Measurements from ENCODE around the gene SAXO1. TPM values are rescaled to one million over a fixed set of nuclear protein-coding genes. Genes with fewer than 3 reads are reported as not detected.
"Not testable (repeated sequence)": the region's sequence is repeated elsewhere in the genome, so short reads cannot be mapped to it uniquely, and the experiment has no call there.

The SAXO1 gene
- total and polyA plus RNA-seq, 4 donors: 0.08 to 0.20 (median 0.13) TPM

DNA sequence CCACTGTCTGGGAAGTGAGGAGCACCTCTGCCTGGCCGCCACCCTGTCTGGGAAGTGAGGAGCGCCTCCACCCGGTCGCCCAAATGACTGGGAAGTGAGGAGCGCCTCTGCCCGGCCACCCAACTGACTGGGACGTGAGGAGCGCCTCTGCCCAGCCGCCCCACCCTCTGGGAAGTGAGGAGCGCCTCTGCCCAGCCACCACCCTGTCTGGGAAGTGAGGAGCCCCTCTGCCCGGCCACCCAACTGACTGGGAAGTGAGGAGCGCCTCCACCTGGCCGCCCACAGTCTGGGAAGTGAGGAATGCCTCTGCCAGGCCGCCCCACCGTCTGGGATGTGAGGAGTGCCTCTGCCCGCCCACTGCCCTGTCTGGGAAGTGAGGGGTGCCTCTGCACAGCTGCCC, 32.9 kb downstream of the SAXO1 start:
- 88% methylated on average over 16 of the region's 16 CpGs for WGBS (ENCODE audit: insufficient coverage)
- Histone ChIP-seq H3K9me3 (ENCODE audit: control insufficient read depth, insufficient read depth, low read length) (peaks cover 5% of the 10 kb centered on the region), H3K4me3 (ENCODE audit: low read depth, low read length) (no peak overlapping the region), H3K36me3 (ENCODE audit: control insufficient read depth, insufficient read depth, low read length) (no peaks in the 10 kb centered on the region), H3K27me3 (ENCODE audit: control insufficient read depth, insufficient read depth, low read length) (no peaks in the 10 kb centered on the region), H3K27ac (ENCODE audit: low read depth, low read length) (no peak overlapping the region), H3K4me1 (ENCODE audit: control insufficient read depth, insufficient read depth, low read length) (no peaks in the 10 kb centered on the region)
- DNase-seq (ENCODE audit: low read depth in 4 of 6, low spot score in 6 of 6): no peak

DNA sequence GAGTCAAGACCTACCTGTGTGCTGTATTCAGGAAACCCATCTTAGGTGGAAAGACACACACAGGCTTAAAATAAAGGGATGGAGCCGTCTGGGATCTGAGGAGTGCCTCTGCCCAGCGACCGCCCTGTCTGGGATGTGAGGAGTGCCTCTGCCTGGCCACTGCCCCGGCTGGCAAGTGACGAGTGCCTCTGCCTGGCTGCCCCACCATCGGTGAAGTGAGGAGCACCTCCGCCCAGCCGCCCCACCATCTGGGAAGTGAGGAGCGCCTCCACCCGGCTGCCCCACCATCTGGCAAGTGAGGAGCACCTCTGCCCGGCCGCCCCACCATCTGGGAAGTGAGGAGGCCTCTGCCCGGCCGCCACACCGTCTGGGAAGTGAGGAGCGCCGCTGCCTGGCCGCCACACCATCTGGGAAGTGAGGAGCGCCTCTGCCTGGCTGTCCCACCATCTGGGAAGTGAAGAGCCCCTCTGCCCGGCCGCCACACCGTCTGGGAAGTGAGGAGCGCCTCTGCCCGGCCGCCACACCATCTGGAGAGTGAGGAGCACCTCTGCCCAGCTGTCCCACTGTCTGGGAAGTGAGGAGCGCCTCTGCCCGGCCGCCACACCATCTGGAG, 33.7 kb downstream of the SAXO1 start:
- peaks cover 5% of the 10 kb centered on the region for H3K9me3 ChIP-seq (ENCODE audit: control insufficient read depth, insufficient read depth, low read length)
- 96% methylated on average over 24 of the region's 28 CpGs for WGBS (ENCODE audit: insufficient coverage)
- H3K4me3 ChIP-seq (ENCODE audit: low read depth, low read length): no peak overlapping the region
- H3K36me3 ChIP-seq (ENCODE audit: control insufficient read depth, insufficient read depth, low read length): no peaks in the 10 kb centered on the region
- peaks cover 4% of the 10 kb centered on the region for H3K4me1 ChIP-seq (ENCODE audit: control insufficient read depth, insufficient read depth, low read length)
- DNase-seq (ENCODE audit: low read depth in 4 of 6, low spot score in 6 of 6): no peak
- H3K27ac ChIP-seq (ENCODE audit: low read depth, low read length): no peak overlapping the region
- H3K27me3 ChIP-seq (ENCODE audit: control insufficient read depth, insufficient read depth, low read length): no peaks in the 10 kb centered on the region

DNA sequence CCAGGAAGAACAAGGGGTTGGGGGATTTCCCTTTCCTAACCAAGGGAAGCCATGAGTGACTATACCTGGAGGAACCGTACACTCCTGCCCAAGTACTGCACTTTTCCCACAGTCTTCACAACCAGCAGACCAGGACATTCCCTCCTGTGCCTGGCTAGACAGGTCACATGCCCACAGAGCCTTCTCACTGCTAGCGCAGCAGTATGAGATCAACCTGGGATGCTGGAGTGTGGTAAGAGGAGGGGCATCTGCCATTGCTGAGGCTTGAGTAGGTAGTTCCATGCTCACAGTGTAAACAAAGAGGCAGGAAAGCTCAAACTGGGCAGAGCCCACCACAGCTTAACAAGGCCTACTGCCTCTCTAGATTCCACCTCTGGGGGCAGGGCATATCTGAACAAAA, 35.9 kb downstream of the SAXO1 start:
- H3K4me3 ChIP-seq (ENCODE audit: low read depth, low read length): no peak overlapping the region
- WGBS (ENCODE audit: insufficient coverage): 100% methylated on average over 1 of the region's 2 CpGs
- no peaks in the 10 kb centered on the region for H3K36me3 ChIP-seq (ENCODE audit: control insufficient read depth, insufficient read depth, low read length)
- no peak for DNase-seq (ENCODE audit: low read depth in 4 of 6, low spot score in 6 of 6)
- H3K9me3 ChIP-seq (ENCODE audit: control insufficient read depth, insufficient read depth, low read length): peaks cover 3% of the 10 kb centered on the region
- H3K27ac ChIP-seq (ENCODE audit: low read depth, low read length): no peak overlapping the region
- peaks cover 4% of the 10 kb centered on the region for H3K4me1 ChIP-seq (ENCODE audit: control insufficient read depth, insufficient read depth, low read length)
- H3K27me3 ChIP-seq (ENCODE audit: control insufficient read depth, insufficient read depth, low read length): no peaks in the 10 kb centered on the region

DNA sequence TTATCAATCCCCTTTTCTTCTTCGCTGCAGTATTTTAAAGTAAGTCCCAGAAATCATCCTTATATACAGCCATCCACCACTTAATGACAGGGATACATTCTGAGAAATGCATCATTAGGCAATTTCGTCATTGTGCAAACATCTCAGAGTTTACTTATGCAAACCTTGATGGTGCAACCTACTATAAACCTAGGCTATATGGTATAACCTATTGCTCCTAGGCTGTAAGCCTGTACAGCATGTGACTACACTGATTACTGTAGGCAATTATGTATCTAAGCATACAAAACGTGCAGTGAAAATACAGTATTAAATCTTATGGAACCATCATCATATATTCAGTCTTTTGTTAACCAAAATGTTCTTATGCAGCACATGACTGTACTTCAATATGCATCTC, 36.8 kb downstream of the SAXO1 start:
- no peaks in the 10 kb centered on the region for H3K27me3 ChIP-seq (ENCODE audit: control insufficient read depth, insufficient read depth, low read length)
- no peak for DNase-seq (ENCODE audit: low read depth in 4 of 6, low spot score in 6 of 6)
- no peak overlapping the region for H3K27ac ChIP-seq (ENCODE audit: low read depth, low read length)
- peaks cover 4% of the 10 kb centered on the region for H3K4me1 ChIP-seq (ENCODE audit: control insufficient read depth, insufficient read depth, low read length)
- no peaks in the 10 kb centered on the region for H3K36me3 ChIP-seq (ENCODE audit: control insufficient read depth, insufficient read depth, low read length)
- H3K4me3 ChIP-seq (ENCODE audit: low read depth, low read length): no peak overlapping the region
- peaks cover 3% of the 10 kb centered on the region for H3K9me3 ChIP-seq (ENCODE audit: control insufficient read depth, insufficient read depth, low read length)
- WGBS (ENCODE audit: insufficient coverage): no CpG with 5 or more reads among the region's 3 CpGs

DNA sequence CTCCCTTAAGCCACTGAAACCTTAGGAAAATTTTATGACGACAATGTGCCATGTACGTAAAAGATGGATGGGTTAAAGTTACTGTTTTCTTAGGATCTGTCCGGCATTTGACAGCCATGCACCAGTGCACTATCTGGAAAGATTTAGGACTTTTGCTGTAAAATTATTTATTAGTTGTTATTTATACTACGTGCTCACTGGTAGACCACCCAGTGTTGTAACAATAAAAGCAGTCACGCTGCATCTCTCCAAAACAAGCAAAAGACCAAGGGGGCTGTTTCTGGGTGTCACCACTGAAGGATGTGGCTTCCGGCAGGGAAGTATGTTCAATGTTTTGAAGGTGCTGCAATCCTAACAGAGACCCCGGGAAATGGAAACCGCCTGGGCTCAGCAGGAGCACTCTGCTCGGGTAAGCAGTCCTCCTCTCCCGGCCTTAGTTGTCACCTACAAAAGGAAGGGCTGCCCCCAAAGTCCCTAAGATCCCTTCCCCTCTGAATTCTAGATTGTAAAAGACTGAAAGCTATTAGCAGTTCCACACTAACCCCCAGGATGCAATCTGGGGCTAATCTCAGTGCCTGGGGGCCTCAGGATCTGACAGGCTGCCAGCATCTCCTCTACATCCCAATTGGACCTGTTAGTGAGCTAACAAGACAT, 38.6 kb downstream of the SAXO1 start:
- no peaks in the 10 kb centered on the region for H3K27me3 ChIP-seq (ENCODE audit: control insufficient read depth, insufficient read depth, low read length)
- no peaks in the 10 kb centered on the region for H3K36me3 ChIP-seq (ENCODE audit: control insufficient read depth, insufficient read depth, low read length)
- H3K4me3 ChIP-seq (ENCODE audit: low read depth, low read length): no peak overlapping the region
- H3K4me1 ChIP-seq (ENCODE audit: control insufficient read depth, insufficient read depth, low read length): peaks cover 4% of the 10 kb centered on the region
- peak in 1 of 6 donors; percentile 28 for DNase-seq (ENCODE audit: low read depth in 4 of 6, low spot score in 6 of 6)
- H3K27ac ChIP-seq (ENCODE audit: low read depth, low read length): no peak overlapping the region
- H3K9me3 ChIP-seq (ENCODE audit: control insufficient read depth, insufficient read depth, low read length): peaks cover 2% of the 10 kb centered on the region
- WGBS (ENCODE audit: insufficient coverage): 31% methylated on average over 4 of the region's 10 CpGs

DNA sequence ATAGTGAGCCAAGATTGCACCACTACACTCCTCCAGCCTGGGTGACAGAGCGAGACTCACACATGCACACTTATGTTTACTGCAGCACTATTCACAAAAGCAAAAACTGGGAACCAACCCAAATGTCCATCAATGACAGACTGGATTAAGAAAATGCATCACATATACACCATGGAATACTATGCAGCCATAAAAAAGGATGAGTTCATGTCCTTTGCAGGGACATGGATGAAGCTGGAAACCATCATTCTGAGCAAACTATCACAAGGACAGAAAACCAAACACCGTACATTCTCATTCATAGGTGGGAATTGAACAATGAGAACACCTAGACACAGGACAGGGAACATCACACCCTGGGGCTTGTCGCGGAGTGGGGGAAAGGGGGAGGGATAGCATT, 41.8 kb downstream of the SAXO1 start:
- not testable (repeated sequence) for H3K36me3 ChIP-seq (ENCODE audit: control insufficient read depth, insufficient read depth, low read length); H3K27ac ChIP-seq (ENCODE audit: low read depth, low read length); H3K4me3 ChIP-seq (ENCODE audit: low read depth, low read length); H3K4me1 ChIP-seq (ENCODE audit: control insufficient read depth, insufficient read depth, low read length); H3K9me3 ChIP-seq (ENCODE audit: control insufficient read depth, insufficient read depth, low read length); H3K27me3 ChIP-seq (ENCODE audit: control insufficient read depth, insufficient read depth, low read length); DNase-seq (ENCODE audit: low read depth in 4 of 6, low spot score in 6 of 6)
- WGBS (ENCODE audit: insufficient coverage): 100% methylated on average over 1 of the region's 4 CpGs

DNA sequence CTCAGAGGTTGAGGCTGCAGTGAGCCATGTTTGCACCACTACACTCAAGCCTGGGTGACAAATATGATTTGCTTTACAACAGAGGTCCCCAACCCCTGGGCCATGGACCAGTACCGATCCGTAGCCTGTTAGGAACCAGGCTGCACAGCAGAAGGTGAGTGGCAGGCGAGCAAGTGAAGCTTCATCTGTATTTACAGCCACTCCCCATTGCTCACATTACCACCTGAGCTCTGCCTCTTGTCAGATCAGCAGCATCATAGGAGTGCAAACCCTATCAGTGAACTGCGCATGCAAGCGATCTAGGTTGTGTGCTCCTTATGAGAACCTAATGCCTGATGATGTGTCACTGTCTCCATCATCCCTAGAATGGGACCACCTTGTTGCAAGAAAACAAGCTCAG, 42.5 kb downstream of the SAXO1 start:
- Histone ChIP-seq H3K27me3 (ENCODE audit: control insufficient read depth, insufficient read depth, low read length) (no peaks in the 10 kb centered on the region), H3K4me1 (ENCODE audit: control insufficient read depth, insufficient read depth, low read length) (peaks cover 5% of the 10 kb centered on the region), H3K27ac (ENCODE audit: low read depth, low read length) (no peak overlapping the region), H3K36me3 (ENCODE audit: control insufficient read depth, insufficient read depth, low read length) (no peaks in the 10 kb centered on the region), H3K4me3 (ENCODE audit: low read depth, low read length) (no peak overlapping the region), H3K9me3 (ENCODE audit: control insufficient read depth, insufficient read depth, low read length) (peaks cover 2% of the 10 kb centered on the region)
- no peak for DNase-seq (ENCODE audit: low read depth in 4 of 6, low spot score in 6 of 6)
- WGBS (ENCODE audit: insufficient coverage): 94% methylated on average over 4 of the region's 5 CpGs

DNA sequence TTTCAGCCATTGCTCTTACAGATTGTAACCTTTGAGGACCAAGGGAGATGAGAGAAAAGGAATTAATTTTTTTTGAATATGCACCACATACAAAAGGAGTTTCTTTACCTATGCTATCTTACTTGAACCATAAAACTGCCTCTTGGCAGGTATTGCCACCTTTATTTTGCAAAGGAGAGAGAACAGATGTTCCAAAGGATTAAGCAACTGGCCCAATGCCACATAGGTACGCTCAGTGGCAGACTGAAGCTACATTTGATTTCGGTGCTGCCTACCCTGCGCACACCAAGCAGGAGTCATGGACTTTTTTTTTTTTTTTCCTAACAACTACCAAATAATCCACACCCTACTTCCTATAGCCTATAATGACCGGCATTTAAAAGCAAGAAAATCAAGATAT, 43.1 kb downstream of the SAXO1 start:
- H3K27ac ChIP-seq (ENCODE audit: low read depth, low read length): no peak overlapping the region
- DNase-seq (ENCODE audit: low read depth in 4 of 6, low spot score in 6 of 6): no peak

DNA sequence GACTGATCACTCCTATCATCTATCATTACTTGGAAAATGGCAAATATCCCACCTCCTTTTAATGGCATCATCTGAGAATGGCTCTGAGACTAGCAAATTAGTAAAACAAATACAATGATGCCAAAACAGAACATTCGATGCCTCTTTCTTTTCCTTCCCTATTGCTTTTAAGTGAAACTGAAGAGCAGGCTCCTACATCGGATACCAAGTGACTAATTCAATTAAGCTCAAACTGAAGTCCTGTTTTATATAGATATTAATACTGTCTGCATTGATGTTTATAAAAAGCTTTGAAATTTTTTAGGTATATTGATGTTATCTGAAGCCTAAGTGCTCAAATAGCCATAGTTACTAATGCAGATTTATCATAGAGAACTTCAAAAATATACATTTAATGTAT, 43.9 kb downstream of the SAXO1 start:
- Histone ChIP-seq H3K4me1 (ENCODE audit: control insufficient read depth, insufficient read depth, low read length) (peaks cover 3% of the 10 kb centered on the region), H3K9me3 (ENCODE audit: control insufficient read depth, insufficient read depth, low read length) (peaks cover 3% of the 10 kb centered on the region), H3K27me3 (ENCODE audit: control insufficient read depth, insufficient read depth, low read length) (no peaks in the 10 kb centered on the region), H3K27ac (ENCODE audit: low read depth, low read length) (no peak overlapping the region), H3K36me3 (ENCODE audit: control insufficient read depth, insufficient read depth, low read length) (no peaks in the 10 kb centered on the region), H3K4me3 (ENCODE audit: low read depth, low read length) (no peak overlapping the region)
- no CpG with 5 or more reads among the region's 2 CpGs for WGBS (ENCODE audit: insufficient coverage)
- no peak for DNase-seq (ENCODE audit: low read depth in 4 of 6, low spot score in 6 of 6)

More for the DNA sequence above, 43.1 kb downstream of the SAXO1 start:
- WGBS (ENCODE audit: insufficient coverage): 89% methylated on average over 3 of the region's 4 CpGs
- no peak overlapping the region for H3K4me3 ChIP-seq (ENCODE audit: low read depth, low read length)
- H3K4me1 ChIP-seq (ENCODE audit: control insufficient read depth, insufficient read depth, low read length): peaks cover 6% of the 10 kb centered on the region
- H3K36me3 ChIP-seq (ENCODE audit: control insufficient read depth, insufficient read depth, low read length): no peaks in the 10 kb centered on the region
- no peaks in the 10 kb centered on the region for H3K27me3 ChIP-seq (ENCODE audit: control insufficient read depth, insufficient read depth, low read length)
- H3K9me3 ChIP-seq (ENCODE audit: control insufficient read depth, insufficient read depth, low read length): peaks cover 2% of the 10 kb centered on the region

DNA sequence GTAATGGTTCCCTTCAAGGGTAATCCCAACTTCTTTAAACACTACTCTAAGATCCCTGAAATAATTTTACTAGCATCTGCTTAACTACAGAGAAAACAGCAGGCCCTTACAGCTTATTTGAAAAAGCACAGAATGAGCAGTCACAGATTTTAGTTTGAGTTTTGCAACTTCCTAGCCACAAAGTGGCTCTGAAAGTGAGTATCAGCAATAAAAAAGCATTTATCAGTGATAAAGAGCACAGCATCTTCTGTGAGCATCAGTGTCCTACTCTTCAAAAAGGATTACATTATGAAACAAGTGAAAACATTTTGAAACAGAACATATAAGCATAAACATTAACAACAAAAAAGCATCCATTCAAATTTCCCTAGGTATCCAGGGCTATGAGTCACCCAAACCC, 45.0 kb downstream of the SAXO1 start:
- peaks cover 7% of the 10 kb centered on the region for H3K9me3 ChIP-seq (ENCODE audit: control insufficient read depth, insufficient read depth, low read length)
- no peaks in the 10 kb centered on the region for H3K27me3 ChIP-seq (ENCODE audit: control insufficient read depth, insufficient read depth, low read length)
- no peaks in the 10 kb centered on the region for H3K36me3 ChIP-seq (ENCODE audit: control insufficient read depth, insufficient read depth, low read length)
- H3K4me1 ChIP-seq (ENCODE audit: control insufficient read depth, insufficient read depth, low read length): peaks cover 3% of the 10 kb centered on the region
- no peak overlapping the region for H3K27ac ChIP-seq (ENCODE audit: low read depth, low read length)
- peak in 1 of 6 donors; percentile 64 for DNase-seq (ENCODE audit: low read depth in 4 of 6, low spot score in 6 of 6)
- no peak overlapping the region for H3K4me3 ChIP-seq (ENCODE audit: low read depth, low read length)
